Activated T-helper 1 cell treated with anti-CD3 and anti-CD28 coated beads, Interleukin-12 subunit alpha, Interleukin-12 subunit beta, Interleukin-2, Interleukin-4 antibody, amounts not matched to agents 30 ng/mL and 10 ng/mL and 1 ng/mL, durations not matched to agents 14 hours and 24 hours and 36 hours (primary cell): ENCODE data around the gene RAB42. TPM values are rescaled to one million over a fixed set of nuclear protein-coding genes. Genes with fewer than 3 reads are reported as not detected.
A peak's percentile ranks its signal among the peaks of the same experiment; 100 is the strongest.

ENCODE experiments used
- DNase-seq: peaks from one replicate; pipeline ENCODE4 v3.0.0; 2021; ENCODE audit warnings: low spot score
- H3K27ac Mint-ChIP-seq: one replicate; pipeline ENCODE4 v1.8.0; 2021; ENCODE audit warnings: mild to moderate bottlenecking, mixed read lengths
- H3K27me3 Mint-ChIP-seq: one replicate; pipeline ENCODE4 v1.8.0; 2022; ENCODE audit warnings: mild to moderate bottlenecking, moderate library complexity, mixed read lengths; ENCODE audit not compliant: insufficient read depth
- H3K36me3 Mint-ChIP-seq: one replicate; pipeline ENCODE4 v1.8.0; 2021; ENCODE audit warnings: low read depth, mixed read lengths
- H3K4me1 Mint-ChIP-seq: one replicate; pipeline ENCODE4 v1.8.0; 2021; ENCODE audit warnings: low read depth, mixed read lengths
- H3K4me3 Mint-ChIP-seq: one replicate; pipeline ENCODE4 v1.8.0; 2021; ENCODE audit warnings: mild to moderate bottlenecking, moderate library complexity, mixed read lengths
- H3K9me3 Mint-ChIP-seq: one replicate; pipeline ENCODE4 v1.8.0; 2021; ENCODE audit warnings: mixed read lengths
- intact Hi-C: fragments of 100-400 bp; cut with micrococcal nuclease; formaldehyde crosslinking; loops from one replicate; pipeline ENCODE4 v1.15.1; 2024
- total RNA-seq: library from RNA; stranded (reverse); gene quantifications from 2 replicates; pipeline ENCODE4 v1.2.3, GENCODE V29; 2022

The RAB42 gene
- total RNA-seq, 1 donor from 2014 or later: not detected

DNA sequence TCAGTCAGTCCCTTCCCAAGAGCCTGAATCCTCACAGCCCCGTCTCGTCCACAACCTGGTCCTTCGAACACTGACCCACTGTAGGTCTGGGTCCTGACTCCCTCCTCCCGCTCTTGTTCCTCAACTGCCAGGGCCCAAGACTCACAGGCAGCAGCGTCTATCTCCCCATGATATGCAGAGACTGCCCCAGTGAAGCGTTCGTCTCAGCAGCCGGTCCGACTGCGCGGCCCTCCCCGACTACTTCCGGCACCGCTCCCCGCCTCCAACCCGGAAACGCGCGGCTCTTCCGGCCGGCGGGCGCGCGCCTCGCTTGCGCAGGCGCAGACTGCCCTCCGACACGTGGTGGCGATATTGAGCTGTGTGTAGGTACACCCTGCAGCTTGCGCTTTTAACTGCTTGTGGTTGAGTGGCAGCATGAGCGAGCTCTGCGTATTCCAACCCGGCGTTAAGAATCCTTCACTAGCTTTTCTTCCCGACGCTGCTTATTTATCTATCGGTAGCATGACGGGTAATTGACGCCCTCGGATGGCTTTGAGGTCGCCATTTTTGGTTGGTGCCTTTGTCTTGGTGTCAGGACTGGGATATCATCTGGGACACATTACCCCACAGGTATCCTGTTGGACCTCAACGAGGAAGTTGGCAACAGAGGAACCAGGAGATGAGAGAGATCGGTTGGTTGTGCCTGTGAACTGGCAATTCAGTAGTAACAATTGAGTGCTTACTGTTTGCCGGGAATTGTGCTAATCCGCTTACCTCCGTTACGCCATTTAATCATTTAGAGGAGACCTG is 51.0 kb downstream of the RAB42 start, which contains the start of gene TAF12:
TAF12 (minus strand) TSS at position 221 of the 789 bp plus-strand sequence. CDS start 20,986 bp downstream, outside the sequence.
- peaks cover 12% of the 10 kb centered on the region for H3K36me3 Mint-ChIP-seq
- H3K27me3 Mint-ChIP-seq: no peaks in the 10 kb centered on the region
- H3K9me3 Mint-ChIP-seq: no peaks in the 10 kb centered on the region
- intact Hi-C loops: loop anchor here (1.0 to 10.0 kb wide), 11 partner anchors 25 to 558 kb away; partner anchors contain the start of genes EYA3, GMEB1, SRSF4 and TRNAU1AP
- peaks cover 55% of the 10 kb centered on the region for H3K4me1 Mint-ChIP-seq
- peak; percentile 85 for DNase-seq
- peak within 1 kb of the TSS; percentile 99 for H3K27ac Mint-ChIP-seq
- H3K4me3 Mint-ChIP-seq: peak within 1 kb of the TSS; percentile 99

DNA sequence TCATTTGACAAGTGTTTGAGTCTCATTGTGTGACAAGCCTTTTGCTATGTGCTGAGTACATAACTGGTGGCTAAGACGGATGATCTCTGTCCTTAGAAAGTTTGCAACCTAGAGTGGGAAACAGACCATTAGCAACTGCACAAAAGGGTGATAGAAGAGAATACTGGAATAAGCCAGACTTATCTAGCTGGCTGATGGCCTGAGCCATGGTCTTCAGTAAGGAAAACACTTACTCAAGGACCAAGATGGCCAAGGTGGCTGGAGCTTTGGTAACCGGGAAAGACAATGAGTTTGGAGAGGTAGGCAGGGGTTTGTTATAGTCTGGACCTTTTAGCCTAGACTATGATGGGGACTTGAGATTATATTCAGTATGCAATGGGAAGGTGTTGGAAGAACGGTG is 52.4 kb downstream of the RAB42 start:
- Mint-ChIP-seq H3K36me3 (peaks cover 12% of the 10 kb centered on the region), H3K4me1 (peaks cover 66% of the 10 kb centered on the region), H3K27ac (peak overlapping the region; percentile 99), H3K9me3 (no peaks in the 10 kb centered on the region), H3K4me3 (peak overlapping the region; percentile 99), H3K27me3 (no peaks in the 10 kb centered on the region)
- intact Hi-C loops: loop anchor here (5.0 to 10.0 kb wide), 2 partner anchors 397 to 560 kb away; partner anchors contain the start of gene EYA3
- DNase-seq: no peak

Other genes with a start within 250 kb of the RAB42 start
- 28.9 and 31.8 TPM in 2 replicates for gene PHACTR4, start 222.5 kb upstream of the RAB42 start, total RNA-seq
- gene RCC1, start 86.2 kb upstream of the RAB42 start, total RNA-seq: 130 and 135 TPM in 2 replicates
- 40.2 and 41.0 TPM in 2 replicates for gene TRNAU1AP, start 39.2 kb upstream of the RAB42 start, total RNA-seq
- 32.8 and 33.9 TPM in 2 replicates for gene TAF12, start 50.8 kb downstream of the RAB42 start, total RNA-seq
- not detected in 2 replicates for gene RNU11, start 56.3 kb downstream of the RAB42 start, total RNA-seq
- gene GMEB1, start 76.5 kb downstream of the RAB42 start, total RNA-seq: 27.2 and 30.3 TPM in 2 replicates
- gene YTHDF2, start 144.7 kb downstream of the RAB42 start, total RNA-seq: 91.7 and 94.9 TPM in 2 replicates
- 0.05 TPM in 1 of 2 replicates, not detected in the other for gene OPRD1, start 219.9 kb downstream of the RAB42 start, total RNA-seq